ENCODE results near the gene ALKBH2.

Gene ALKBH2

DNA sequence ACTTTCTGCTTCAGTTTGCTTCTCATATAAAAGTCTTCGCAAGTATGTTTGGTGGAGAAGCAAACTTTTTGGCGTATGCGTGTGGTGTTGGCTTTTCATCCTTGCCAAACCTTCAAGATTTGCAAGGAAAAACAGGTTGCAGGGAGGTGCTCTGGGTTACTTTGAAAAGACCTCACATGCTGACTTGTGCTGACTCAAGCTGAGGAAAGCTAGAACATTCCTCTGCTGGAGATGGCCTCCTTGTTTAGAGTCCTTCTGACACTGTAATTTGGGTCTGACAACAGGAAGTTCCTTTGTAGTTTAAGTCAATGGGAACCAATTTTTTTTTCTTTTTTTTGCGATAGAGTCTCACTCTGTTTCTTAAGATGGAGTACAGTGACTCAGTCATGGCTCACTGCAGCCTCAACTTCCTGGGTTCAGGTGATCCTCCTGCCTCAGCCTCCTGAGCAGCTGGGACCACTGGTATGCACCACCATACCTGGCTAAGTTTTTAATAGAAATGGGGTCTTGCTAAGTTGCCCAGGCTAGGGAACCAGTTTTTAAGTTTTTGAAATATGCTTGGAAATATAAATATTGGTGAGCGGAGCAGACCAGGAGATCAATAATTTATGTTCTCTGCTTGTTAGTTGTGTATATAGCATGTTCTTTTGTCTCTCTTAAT is 20.5 kb upstream of the ALKBH2 start:
- no peak for DNase-seq (ENCODE audit: low spot score)

DNA sequence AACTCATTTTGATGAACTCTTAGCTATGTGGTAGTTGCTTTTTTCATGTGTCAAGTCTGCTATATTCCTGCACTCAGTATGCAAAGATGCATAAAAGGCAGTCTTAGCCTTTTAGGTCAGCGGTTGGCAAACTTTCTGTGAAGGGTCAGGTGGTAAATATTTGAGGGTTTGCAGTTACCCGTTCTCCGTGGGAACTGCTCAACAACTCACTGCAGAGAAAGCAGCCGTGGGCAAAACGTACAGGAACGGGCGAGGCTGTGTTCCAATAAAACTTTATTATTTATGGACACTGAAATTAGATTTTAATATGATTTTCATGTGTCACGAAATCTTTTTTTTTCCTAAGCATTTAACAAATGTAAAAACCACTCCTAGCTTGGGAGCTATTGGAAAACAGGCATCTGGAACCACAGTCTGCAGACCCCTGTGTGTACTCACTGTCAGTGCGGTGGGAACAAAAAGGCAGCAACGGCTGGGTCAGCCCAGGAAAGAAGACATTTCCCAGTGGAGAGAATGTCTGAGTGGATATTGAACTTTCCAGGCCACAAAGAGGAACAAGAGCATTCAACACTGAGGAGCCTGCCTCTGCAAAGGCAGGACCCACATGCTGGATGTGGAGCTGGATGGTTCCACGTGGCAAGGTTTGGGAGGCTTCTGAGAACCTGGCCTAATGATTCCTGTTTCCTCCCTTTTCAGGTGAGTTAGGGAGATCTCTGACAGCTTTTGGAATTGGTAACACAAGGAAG is 19.6 kb upstream of the ALKBH2 start:
- DNase-seq (ENCODE audit: low spot score) = no peak

DNA sequence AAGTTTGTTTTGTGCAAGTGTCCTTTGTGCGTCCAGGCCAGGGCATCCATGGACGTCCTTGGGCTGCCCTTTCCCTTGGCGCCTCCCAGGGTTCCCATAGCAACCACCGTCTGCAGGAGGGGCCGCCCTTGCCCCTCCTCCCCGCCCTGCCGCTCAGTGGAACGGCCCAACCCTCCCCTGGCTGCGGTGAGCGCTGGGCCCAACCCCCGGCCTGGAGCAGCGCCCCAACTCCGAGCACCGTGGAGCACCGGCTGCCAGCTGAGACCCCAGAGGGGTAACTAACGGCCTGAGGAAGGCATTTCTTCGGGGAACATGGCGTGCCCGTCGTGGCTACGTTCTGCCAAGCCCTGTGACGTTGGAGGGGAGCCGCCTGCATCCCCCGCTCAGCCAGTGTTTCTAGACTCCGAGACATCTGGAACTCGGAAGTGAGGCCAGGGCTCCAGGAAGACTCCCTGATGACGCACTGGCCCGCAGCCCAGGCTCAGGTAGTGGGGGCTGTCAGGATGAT is 17.8 kb upstream of the ALKBH2 start:
- peak; percentile 77 for DNase-seq (ENCODE audit: low spot score)

DNA sequence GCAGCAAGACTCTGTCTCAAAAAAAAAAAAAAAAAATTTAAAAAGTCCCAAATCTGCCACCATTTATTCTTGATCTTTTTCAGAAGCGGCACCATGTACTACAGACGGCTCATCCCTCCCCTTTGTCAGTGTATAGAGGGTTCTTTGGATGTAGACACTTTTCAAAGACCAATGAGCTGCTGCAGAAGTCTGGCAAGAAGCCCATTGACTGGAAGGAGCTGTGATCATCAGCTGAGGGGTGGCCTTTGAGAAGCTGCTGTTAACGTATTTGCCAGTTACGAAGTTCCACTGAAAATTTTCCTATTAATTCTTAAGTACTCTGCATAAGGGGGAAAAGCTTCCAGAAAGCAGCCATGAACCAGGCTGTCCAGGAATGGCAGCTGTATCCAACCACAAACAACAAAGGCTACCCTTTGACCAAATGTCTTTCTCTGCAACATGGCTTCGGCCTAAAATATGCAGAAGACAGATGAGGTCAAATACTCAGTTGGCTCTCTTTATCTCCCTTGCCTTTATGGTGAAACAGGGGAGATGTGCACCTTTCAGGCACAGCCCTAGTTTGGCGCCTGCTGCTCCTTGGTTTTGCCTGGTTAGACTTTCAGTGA is 16.6 kb upstream of the ALKBH2 start:
- no peak for DNase-seq (ENCODE audit: low spot score)

DNA sequence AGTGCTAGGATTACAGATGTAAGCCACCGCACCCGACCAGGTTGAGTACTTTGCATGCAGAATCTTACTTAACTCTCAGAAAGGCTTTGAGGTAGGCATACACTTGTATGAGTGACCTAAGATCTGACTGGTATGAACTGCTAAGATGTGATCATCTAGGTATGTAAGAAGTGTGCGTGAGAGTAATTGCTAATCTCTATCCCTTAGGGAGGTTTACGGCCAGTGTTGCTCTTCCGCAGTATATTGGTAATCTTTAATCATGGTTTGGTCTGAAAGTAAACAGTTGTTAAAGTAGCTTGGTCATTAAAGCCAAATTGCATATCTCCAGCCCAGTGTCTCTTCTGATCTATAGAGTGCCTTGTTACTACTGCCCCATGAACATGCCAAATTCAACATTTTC is 11.9 kb upstream of the ALKBH2 start:
- DNase-seq (ENCODE audit: low spot score) = no peak

DNA sequence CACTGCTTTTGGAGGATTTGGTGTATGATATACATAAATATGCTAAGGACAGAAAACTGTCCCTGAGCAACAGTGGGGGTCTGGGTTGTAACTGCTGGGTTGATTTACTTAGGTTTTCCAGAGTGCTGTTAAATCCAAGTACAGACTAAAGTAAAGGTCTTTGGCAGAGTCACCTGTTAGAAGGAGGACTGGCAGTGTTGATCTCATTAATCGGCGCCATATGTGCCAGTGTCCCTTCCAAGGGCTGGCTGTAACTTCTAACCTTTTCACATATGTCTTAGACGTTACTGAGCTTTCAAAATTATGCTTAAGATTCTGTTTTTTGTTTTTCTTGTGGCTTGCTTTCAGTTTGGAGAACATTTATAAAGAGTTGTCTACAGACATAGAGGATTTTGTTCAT is 9.2 kb upstream of the ALKBH2 start:
- no peak for DNase-seq (ENCODE audit: low spot score)

DNA sequence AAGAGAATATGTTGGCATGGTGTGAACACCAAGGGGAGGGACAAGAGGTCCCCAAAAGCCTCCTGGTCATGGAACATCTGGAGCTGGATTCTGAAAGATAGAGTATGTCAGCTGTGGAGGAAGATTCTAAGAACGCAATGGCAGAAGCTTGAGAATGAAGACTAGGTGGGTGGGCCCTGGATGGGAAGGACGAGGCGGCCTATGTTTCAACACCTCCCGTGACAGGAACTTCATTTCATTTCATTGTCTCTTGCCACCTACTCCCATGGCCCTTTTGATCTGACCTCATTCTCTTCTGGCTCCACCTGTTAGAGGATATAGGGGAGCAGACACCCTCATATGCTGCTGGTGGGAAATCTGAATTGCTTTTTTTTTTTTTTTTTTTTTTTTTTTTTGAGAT is 7.5 kb upstream of the ALKBH2 start:
- DNase-seq (ENCODE audit: low spot score) = no peak

DNA sequence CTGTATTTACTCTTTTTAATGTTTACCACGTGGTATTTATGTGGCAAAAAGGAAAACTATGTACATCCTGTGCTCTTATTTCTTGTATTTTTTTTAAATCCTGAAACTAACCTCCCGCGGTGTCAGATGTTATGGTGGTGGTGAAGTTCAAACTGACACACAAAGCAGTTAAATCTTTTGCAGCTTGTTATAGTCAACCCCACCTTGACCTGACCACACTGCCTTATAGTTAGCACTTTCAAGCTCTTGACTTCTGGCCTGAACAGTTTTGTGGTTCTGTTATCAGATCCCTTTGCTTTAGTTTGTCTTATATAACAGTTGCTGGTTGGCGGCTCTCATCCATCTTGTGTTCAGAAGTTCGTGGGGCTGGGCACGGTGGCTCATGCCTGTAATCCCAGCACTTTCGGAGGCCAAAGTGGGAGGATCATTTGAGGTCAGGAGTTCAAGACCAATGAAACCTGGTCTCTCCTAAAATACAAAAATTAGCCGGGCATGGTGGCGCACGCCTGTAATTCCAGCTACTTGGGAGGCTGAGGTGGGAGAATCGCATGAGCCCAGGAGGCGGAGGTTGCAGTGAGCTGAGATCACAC is 6.3 kb upstream of the ALKBH2 start:
- no peak for DNase-seq (ENCODE audit: low spot score)

DNA sequence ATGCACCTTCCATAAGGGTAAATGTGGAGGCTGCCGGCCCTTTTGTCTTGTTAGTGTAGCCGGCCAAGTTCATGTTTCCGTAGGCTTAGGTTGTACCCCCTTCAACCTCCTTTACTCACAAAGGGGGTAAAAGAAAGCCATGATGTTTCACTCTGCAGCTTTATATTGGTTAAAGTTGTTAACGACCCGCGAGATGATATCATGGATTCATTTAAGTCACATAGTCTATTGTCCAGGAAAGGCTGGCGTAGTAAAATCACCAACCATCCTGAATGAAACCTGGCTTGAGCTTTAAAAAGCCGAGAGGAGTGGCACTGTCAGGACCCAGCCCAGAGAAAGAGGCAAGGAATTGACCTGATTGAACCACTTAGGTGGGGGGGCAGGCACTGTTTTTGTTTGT is 5.4 kb upstream of the ALKBH2 start:
- DNase-seq (ENCODE audit: low spot score) = no peak

DNA sequence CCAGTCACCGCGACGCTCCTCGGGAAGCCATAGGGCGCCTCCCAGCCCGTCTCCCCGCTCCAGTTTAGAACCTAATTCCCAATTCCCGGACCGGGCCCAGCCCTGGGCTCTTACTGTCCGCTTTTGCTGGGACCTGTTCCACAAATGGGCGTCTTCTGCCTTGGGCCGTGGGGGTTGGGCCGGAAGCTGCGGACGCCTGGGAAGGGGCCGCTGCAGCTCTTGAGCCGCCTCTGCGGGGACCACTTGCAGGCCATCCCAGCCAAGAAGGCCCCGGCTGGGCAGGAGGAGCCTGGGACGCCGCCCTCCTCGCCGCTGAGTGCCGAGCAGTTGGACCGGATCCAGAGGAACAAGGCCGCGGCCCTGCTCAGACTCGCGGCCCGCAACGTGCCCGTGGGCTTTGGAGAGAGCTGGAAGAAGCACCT is 4.9 kb upstream of the ALKBH2 start:
- peak; percentile 36 for DNase-seq (ENCODE audit: low spot score)

DNA sequence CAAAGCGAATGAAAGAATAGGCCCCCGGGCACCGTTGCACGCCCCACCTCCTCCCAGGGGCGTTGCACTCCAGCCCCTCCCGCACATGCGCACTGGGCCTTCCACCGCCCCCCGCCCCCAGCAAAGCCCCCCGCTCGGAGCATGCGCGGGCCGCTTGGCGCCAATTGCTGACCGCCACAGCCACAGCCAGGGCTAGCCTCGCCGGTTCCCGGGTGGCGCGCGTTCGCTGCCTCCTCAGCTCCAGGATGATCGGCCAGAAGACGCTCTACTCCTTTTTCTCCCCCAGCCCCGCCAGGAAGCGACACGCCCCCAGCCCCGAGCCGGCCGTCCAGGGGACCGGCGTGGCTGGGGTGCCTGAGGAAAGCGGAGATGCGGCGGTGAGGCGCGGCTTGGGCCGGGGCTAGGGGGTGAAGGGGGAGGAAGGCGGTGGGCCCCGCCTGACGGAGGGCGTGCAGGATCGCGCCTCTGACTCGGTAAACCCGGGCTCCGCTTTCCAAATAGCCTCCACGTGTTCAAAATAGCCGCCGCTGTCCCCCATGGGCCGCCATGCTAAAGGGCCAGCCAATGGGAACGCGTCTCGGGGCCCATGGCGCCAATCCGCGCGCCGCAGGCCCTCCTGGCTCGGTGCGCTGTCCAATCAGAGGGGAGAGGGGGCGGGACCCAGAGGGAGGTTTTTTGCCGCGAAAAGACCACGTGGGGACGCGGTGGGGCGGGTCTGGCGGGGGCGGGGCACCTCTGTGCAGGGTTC is 4.3 kb upstream of the ALKBH2 start, which contains the start of gene UNG:
UNG (plus strand) TSS at position 163 of the 748 bp plus-strand sequence; CDS start at position 246, 83 bp downstream.
- DNase-seq (ENCODE audit: low spot score) = peak; percentile 94

DNA sequence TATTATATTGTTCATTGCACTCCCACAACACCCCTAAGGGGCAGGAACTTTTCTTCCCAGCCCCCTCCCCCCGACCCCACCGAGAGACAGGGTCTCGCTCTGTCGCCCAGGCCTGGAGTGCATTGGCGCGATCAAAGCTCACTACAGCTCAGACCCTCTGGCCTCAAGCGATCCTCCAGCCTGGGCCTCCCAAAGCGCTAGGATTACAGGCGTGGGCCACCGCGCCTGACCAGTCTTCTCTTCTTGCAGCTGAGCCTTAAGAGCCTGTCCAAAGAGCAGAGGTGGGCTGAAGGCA is 3.8 kb upstream of the ALKBH2 start:
- DNase-seq (ENCODE audit: low spot score) = no peak

DNA sequence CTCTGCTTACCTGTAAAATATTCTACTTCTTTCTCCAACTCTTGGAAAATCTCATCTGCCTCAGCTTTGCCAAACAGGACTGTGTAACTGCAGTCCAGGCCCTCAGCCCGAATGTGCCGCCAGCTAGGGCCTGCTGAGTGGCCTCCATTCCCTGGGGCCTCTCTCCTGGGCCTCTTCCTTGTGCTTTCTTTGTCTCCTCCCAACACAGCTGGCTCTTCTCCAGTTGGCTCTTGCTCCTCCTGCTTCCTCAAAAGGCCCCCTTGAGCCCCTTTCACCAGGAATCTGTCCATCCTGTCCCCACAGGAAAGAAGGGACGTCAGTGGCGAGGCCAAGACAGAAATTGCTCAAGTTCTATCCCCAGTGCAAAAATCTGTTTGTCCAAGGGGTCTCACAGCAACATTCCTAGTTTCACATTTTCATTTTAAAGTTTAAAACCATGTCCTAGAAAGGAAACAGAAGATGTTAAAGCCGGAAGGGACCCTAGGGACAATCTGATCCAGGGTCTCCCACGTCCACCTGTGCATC is 713 bp downstream of the ALKBH2 start:
- no peak for DNase-seq (ENCODE audit: low spot score)

DNA sequence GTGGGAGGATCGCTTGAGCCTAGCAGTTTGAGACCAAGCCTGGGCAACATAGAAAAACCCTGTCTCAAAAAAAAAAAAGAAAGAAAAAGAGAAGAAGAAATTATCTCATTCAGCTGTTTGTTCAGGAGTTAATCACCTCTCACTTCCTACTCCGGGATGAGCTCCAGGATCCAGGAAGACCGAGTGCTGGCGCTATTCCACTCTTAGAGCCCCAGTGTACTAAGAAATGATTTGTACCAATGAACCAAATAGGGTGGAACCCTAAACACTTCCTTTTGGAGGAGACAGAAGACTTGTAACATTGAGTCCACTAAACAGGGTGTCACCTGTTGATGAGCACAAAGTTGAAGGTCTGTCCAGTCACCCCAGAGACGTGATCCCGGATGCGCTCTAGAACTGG is 3.6 kb downstream of the ALKBH2 start:
- no peak for DNase-seq (ENCODE audit: low spot score)

DNA sequence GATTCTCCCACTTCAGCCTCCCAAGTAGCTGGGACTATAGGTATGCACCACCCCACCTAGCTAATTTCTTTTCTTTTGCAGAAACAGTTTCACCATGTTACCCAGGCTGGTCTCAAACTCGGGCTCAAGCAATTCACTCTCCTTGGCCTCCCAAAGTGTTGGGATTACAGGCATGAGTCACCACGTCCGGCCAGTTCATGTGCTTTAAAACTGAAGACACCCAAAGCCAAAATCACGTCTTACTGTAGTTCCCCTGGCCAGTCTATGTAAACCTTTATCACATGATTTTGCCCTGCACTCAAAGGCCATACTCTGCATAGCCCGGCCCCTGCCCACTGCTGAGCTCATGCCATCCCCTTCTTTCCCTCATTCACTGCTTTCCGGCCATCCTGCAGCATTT is 4.5 kb downstream of the ALKBH2 start:
- no peak for DNase-seq (ENCODE audit: low spot score)

DNA sequence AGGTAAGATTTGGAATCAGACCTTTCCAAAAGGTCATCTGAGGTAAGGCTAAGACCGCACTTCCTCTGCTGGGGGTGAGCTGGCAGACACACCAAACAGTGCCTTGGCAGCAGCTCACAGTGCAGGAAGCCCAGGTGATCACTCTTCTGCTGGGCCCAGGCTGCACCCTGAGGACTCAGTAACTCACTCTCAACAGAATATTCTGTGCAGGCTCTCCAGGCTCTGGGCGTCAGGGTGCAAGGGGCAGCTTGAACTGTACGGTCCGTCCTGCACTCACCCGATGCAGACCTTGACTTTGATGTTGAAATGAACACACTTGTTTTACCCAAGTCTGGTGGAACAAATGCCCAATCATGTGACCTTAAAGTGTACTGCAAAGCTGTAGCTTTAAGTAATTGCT is 6.0 kb downstream of the ALKBH2 start:
- DNase-seq (ENCODE audit: low spot score) = no peak

DNA sequence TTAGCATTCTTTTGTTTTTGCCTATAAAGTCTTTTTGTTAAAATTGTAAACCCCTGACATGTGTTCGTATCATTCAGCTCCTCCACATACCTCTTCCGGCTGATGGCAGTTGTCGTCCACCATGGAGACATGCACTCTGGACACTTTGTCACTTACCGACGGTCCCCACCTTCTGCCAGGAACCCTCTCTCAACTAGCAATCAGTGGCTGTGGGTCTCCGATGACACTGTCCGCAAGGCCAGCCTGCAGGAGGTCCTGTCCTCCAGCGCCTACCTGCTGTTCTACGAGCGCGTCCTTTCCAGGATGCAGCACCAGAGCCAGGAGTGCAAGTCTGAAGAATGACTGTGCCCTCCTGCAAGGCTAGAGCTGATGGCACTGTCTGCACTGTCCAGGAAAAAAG is 7.7 kb downstream of the ALKBH2 start:
- DNase-seq (ENCODE audit: low spot score) = no peak

DNA sequence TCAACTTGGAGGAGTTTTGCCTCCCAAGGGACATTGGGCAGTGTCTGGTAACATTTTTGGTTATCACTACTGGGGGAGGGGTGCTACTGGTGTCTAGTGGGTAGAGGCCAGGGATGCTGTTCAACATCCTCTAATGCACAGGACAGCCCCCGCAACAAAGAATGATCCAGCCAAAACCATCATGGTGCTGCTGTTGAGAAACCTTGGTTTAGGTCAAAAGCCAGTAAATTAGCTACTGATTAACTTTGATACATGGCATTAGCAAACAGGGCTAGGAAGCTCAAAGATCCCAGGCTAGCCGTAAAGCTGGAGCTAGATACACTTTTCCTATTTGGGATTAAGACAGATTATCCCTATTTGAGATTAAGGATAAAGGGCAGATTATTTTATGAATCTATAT is 8.8 kb downstream of the ALKBH2 start:
- DNase-seq (ENCODE audit: low spot score) = no peak

DNA sequence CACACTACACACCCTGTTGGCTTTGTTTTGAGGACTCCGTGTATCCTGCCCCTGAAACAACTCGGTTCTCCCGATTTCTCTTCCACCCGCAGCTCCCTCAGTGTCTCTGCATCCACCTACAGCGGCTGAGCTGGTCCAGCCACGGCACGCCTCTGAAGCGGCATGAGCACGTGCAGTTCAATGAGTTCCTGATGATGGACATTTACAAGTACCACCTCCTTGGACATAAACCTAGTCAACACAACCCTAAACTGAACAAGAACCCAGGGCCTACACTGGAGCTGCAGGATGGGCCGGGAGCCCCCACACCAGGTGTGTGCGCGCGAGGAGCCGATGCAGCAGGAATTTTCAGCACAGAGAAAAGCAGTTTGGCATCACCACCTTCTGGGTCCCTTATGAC is 10.5 kb downstream of the ALKBH2 start:
- DNase-seq (ENCODE audit: low spot score) = no peak

DNA sequence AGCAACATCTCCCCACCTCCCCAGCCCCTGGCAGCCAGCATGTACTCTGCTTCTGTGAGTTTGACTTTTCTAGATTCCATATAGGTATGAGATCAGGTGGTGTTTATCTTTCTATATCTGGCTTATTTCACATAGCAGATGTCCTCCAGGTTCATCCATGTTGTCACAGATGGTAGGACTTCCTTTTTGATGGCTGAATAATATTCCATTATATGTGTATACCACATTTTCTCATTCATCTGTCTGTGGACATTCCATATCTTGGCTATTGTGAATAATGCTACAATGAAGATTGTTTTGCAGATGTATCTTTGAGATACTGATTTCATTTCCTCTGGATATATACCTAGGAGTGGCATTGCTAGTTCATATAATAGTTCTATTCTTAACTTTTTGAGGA is 18.4 kb downstream of the ALKBH2 start:
- no peak for DNase-seq (ENCODE audit: low spot score)

DNA sequence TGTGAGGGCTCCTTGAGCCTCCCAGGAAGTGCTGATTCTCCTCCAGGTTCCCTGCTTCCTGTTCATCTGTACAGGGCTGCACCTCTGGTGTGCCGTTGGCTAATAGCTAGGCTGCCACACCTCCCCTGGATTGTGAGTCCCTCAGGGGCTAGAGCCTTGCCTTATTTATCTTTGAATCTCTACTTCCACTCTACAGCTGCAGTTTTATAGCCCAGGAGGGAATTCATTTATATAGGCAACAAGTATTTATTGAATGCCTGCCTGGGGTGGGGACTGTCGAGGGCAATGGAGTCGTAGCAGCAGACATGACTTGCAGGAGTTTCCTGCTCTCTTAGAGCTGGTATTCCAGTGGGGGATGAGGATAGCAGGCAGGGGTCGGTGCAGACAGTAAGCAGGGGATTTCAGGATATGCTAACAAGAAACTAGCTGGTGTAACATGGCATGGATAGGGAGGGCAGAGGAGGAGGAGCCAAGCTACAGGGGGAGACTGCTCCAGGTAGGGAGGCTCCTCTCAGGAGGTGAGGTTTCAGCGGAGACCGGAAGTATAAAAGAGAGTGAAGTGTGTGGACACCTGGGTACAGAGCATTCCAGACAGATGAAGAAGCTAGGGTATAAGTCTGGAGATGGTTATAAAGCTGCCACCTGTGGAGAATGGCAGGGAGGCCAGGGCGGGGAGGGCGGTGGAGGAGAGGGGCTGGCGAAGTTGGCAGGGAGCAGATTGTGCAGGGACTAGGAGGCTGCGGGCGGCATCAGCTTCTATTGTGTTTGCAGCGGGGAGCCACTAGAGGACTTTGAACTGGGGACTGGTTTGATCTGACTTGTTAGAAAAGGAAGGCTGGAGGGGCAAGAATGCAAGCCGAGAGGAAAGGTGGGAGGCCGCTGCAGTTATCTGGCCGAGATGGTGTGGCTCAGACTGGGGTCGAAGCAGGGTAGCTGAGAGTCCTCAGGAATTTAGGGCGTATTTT is 23.7 kb downstream of the ALKBH2 start:
- DNase-seq (ENCODE audit: low spot score) = no peak
